ENCODE data around the gene CMTR1.

DNA sequence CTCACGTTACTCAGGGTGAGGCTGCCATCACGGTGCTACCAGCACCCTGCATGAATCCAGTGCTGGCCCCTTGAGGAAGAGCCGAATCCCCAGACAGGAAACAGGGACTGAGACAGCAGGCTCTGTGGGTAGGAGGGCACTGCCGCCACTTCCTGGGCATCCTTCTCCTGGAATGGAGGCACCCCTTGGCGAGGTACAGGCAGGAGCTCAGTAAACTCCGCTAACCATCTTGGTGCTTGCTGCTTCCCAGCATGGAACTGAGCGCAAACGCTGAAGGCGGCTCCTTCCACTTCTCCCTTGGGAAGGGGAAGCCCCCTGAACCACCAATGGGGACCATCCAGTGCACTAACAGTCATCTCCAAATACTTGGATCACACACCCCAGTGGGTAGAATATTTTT lies 80.1 kb downstream of the CMTR1 start:
- no peak for TF ChIP-seq CTCF (IDR thresholded peaks at IDR 0.05)
- no peak for TF ChIP-seq TCF12 (IDR thresholded peaks at IDR 0.05)
- TF ChIP-seq EZH2phosphoT487 (IDR thresholded peaks at IDR 0.05; ENCODE audit: borderline replicate concordance, low read depth), result no peak
- no peak for TF ChIP-seq SIN3A (IDR thresholded peaks at IDR 0.05; ENCODE audit: borderline replicate concordance, low read depth, low read length)
- no peak for TF ChIP-seq GABPA (IDR thresholded peaks at IDR 0.05; ENCODE audit: low read depth)
- TF ChIP-seq EP300 (IDR thresholded peaks at IDR 0.05; ENCODE audit: borderline replicate concordance in 1 of 2, low read depth in 1 of 2, low read length in 1 of 2), result no peak
- TF ChIP-seq, protein P1, sequence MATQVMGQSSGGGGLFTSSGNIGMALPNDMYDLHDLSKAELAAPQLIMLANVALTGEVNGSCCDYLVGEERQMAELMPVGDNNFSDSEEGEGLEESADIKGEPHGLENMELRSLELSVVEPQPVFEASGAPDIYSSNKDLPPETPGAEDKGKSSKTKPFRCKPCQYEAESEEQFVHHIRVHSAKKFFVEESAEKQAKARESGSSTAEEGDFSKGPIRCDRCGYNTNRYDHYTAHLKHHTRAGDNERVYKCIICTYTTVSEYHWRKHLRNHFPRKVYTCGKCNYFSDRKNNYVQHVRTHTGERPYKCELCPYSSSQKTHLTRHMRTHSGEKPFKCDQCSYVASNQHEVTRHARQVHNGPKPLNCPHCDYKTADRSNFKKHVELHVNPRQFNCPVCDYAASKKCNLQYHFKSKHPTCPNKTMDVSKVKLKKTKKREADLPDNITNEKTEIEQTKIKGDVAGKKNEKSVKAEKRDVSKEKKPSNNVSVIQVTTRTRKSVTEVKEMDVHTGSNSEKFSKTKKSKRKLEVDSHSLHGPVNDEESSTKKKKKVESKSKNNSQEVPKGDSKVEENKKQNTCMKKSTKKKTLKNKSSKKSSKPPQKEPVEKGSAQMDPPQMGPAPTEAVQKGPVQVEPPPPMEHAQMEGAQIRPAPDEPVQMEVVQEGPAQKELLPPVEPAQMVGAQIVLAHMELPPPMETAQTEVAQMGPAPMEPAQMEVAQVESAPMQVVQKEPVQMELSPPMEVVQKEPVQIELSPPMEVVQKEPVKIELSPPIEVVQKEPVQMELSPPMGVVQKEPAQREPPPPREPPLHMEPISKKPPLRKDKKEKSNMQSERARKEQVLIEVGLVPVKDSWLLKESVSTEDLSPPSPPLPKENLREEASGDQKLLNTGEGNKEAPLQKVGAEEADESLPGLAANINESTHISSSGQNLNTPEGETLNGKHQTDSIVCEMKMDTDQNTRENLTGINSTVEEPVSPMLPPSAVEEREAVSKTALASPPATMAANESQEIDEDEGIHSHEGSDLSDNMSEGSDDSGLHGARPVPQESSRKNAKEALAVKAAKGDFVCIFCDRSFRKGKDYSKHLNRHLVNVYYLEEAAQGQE (IDR thresholded peaks at IDR 0.05; ENCODE audit: low read depth, low read length), result no peak
- no peak for TF ChIP-seq POLR2AphosphoS5 (IDR thresholded peaks at IDR 0.05; ENCODE audit: low read depth, low read length)
- TF ChIP-seq TEAD4 (IDR thresholded peaks at IDR 0.05; ENCODE audit: borderline replicate concordance, insufficient read depth), result no peak
- TF ChIP-seq RFX5 (IDR thresholded peaks at IDR 0.05; ENCODE audit: low read length), result no peak
- no peak for TF ChIP-seq FOSL2 (IDR thresholded peaks at IDR 0.05; ENCODE audit: borderline replicate concordance, low read depth)

All from SK-N-SH (cell line).